Suprapubic skin (tissue), 4 donors: ENCODE results near the gene PPP2R5B. TPM values are rescaled to one million over a fixed set of nuclear protein-coding genes. Genes with fewer than 3 reads are reported as not detected.

Source experiments
- DNase-seq, 2 donors: peaks; one replicate each; pipeline ENCODE4 v3.0.0-alpha.2; 2019; ENCODE audit warnings: low spot score in 2 of 2
- H3K27ac ChIP-seq: fragments of 200-600 bp; sonication (generic); one replicate; pipeline ENCODE4 v1.5.1; 2019
- H3K27me3 ChIP-seq: fragments of 200-600 bp; sonication (generic); one replicate; pipeline ENCODE4 v1.5.1; 2019
- H3K36me3 ChIP-seq: fragments of 200-600 bp; sonication (generic); one replicate; pipeline ENCODE4 v1.5.1; 2019
- H3K4me1 ChIP-seq: fragments of 200-600 bp; sonication (generic); one replicate; pipeline ENCODE4 v1.5.1; 2019
- H3K4me3 ChIP-seq: fragments of 200-600 bp; sonication (generic); one replicate; pipeline ENCODE4 v1.5.1; 2019; ENCODE audit warnings: mild to moderate bottlenecking
- H3K9me3 ChIP-seq: fragments of 200-600 bp; sonication (generic); one replicate; pipeline ENCODE4 v1.5.1; 2019
- EP300 ChIP-seq: sonication (generic); formaldehyde crosslinking; IDR thresholded peaks from one replicate; pipeline ENCODE4 v1.6.1; 2017; ENCODE audit warnings: antibody characterized with exemption
- POLR2A ChIP-seq, 2 donors: fragments of 450-650 bp; IDR thresholded peaks; one replicate each; pipeline ENCODE4 v1.6.1; 2017; ENCODE audit warnings: antibody characterized with exemption in 2 of 2, mild to moderate bottlenecking in 2 of 2, moderate library complexity in 2 of 2
- POLR2AphosphoS5 ChIP-seq, 3 donors: sonication (generic); formaldehyde crosslinking; IDR thresholded peaks; one replicate each; pipeline ENCODE4 v1.6.1; 2017; ENCODE audit warnings: antibody characterized with exemption in 3 of 3
- WGBS: methylation state at CpG from one replicate; pipeline ENCODE4 v1.1.5; 2018; 5-methylcytosine and 5-hydroxymethylcytosine counted together
- total RNA-seq, 4 donors: library from RNA; depleted of rRNA; stranded (reverse); fragments of >200 nt; gene quantifications; one replicate each; pipeline ENCODE4 v1.1.0, GENCODE V29; 2016
- TF ChIP-seq, protein P1 (sequence below), 2 donors: fragments of 200-600 bp in 1 of 2; fragments of 450-650 bp in 1 of 2; sonication (generic) in 1 of 2; IDR thresholded peaks; one replicate each; pipeline ENCODE4 v1.5.1; 2016 to 2019; ENCODE audit warnings: antibody characterized with exemption in 2 of 2, mild to moderate bottlenecking in 1 of 2, moderate library complexity in 1 of 2

Gene PPP2R5B
- total RNA-seq, 4 donors from 2014 or later: 20.1 to 38.3 (median 27.3) TPM

DNA sequence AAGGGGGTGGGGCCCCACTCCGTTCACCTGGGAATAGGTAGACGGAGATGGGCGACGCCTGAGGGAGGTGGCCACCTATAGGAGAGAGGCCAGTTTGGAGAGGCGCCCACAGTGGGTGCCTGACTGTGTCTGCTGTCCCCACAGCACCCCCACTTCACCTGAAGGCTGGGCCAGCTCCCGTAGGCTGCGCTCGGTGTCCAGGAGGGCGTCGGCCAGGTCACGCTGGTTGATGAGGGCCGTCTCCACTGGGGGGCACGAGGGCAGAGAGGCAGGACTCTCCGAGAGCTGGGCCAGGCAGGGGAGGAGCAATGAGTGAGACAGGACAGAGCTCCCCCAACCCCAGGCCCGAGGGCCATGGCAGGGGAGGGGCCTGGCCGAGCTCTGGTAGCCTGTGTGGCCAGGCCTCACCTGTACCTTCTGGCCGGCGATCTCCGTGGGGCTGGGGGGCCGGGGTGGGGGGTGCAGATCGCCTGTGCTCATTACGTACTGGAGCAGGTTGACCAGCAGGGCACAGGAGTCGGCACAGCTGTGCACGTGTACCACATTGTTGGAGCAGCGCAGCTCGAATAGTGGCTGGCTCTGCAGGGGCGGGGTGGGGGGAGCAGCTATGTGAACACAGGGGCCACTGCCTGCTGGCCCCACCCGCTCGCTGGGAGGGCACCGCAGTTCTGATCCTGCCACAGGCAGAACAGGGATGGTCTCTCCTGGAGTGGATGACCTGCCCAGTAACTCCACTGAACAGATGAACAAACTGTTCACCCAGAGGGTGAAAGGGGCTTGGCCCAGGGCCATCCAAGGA lies 22.2 kb upstream of the PPP2R5B start:
- no peak for DNase-seq
- H3K27me3 ChIP-seq: no peaks in the 10 kb centered on the region
- WGBS: 80% methylated on average over 13 of the region's 30 CpGs
- TF ChIP-seq POLR2A (IDR thresholded peaks at IDR 0.05): no peak
- TF ChIP-seq POLR2AphosphoS5 (IDR thresholded peaks at IDR 0.05): no peak
- TF ChIP-seq EP300: no peak
- TF ChIP-seq, protein P1, sequence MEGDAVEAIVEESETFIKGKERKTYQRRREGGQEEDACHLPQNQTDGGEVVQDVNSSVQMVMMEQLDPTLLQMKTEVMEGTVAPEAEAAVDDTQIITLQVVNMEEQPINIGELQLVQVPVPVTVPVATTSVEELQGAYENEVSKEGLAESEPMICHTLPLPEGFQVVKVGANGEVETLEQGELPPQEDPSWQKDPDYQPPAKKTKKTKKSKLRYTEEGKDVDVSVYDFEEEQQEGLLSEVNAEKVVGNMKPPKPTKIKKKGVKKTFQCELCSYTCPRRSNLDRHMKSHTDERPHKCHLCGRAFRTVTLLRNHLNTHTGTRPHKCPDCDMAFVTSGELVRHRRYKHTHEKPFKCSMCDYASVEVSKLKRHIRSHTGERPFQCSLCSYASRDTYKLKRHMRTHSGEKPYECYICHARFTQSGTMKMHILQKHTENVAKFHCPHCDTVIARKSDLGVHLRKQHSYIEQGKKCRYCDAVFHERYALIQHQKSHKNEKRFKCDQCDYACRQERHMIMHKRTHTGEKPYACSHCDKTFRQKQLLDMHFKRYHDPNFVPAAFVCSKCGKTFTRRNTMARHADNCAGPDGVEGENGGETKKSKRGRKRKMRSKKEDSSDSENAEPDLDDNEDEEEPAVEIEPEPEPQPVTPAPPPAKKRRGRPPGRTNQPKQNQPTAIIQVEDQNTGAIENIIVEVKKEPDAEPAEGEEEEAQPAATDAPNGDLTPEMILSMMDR (IDR thresholded peaks at IDR 0.05): no peak
- H3K9me3 ChIP-seq: no peaks in the 10 kb centered on the region
- no peak overlapping the region for H3K4me3 ChIP-seq
- no peaks in the 10 kb centered on the region for H3K4me1 ChIP-seq
- peaks cover 95% of the 10 kb centered on the region for H3K36me3 ChIP-seq
- no peak overlapping the region for H3K27ac ChIP-seq

DNA sequence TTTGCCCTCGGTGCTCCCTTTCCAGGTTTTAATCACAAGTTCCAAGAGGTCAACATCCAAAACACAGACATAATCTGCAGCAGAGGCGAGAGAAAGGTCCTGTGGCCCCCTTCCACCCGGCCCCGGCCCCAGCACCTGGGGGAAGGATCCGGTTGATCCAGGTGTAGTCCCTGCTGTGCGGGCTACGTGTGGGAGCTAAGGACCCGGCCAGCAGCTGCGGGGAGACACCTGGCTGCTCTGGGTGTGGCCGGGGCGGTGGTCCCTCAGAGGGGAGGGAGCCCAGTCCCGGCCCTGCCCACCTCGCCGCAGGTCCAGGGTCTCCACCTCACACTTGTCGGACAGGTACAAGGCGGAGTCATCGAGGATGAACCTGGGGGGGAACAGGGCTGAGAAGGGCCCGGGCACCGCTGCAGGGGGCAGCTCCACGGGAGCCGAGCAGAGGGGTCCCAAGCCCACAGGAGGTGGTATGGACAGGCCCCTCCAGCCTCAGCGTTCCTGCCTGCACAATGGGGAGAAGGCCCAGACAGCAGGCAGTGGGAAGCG lies 21.1 kb upstream of the PPP2R5B start:
- H3K36me3 ChIP-seq: peaks cover 95% of the 10 kb centered on the region
- no peaks in the 10 kb centered on the region for H3K9me3 ChIP-seq
- no peak for DNase-seq
- WGBS: 94% methylated on average over 22 of the region's 23 CpGs
- H3K27ac ChIP-seq: no peak overlapping the region
- TF ChIP-seq, protein P1 (IDR thresholded peaks at IDR 0.05): no peak
- TF ChIP-seq POLR2AphosphoS5 (IDR thresholded peaks at IDR 0.05) (no peak), EP300 (no peak), POLR2A (IDR thresholded peaks at IDR 0.05) (no peak)
- H3K4me1 ChIP-seq: no peaks in the 10 kb centered on the region
- no peak overlapping the region for H3K4me3 ChIP-seq
- H3K27me3 ChIP-seq: no peaks in the 10 kb centered on the region

DNA sequence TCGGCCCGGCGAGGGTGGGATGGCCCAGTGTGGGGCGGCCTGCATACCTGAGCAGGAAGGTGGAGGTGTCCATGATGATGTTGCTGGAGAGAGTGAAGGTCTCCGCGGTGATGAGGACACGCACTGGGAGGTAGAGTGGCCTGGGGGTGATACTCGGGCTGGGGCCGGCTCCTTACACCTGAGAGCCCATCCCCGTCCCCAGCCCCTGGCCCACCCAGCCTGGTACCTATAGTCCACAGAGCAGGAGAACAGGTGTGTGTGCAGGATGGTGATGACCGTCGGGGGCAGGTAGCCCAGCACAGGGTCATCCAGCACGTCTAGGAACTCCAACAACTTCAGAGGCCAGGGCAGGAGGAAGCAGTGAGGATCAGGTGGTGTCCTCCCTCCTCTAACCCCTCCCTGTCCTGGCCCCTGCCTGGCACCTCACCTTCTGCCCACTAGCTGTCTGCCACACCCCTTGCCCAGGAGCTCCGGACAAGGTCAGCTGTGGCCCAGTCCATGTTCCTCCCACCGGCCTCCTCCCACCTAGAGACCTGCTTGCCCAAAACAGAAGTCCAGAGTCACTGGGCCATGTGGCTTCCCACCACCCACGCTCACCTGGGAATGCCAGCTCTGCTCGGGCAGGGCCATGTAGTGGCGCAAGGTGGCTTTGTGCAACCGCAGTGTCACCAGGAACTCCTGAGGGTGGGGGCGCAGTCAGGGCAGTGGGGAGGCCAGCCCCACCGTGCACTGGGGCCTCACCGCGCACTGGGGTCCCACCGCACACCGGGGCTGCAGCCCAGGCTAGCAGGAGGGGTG lies 18.8 kb upstream of the PPP2R5B start:
- Histone ChIP-seq H3K27ac (no peak overlapping the region), H3K4me1 (no peaks in the 10 kb centered on the region), H3K36me3 (peaks cover 99% of the 10 kb centered on the region), H3K27me3 (no peaks in the 10 kb centered on the region), H3K4me3 (no peak overlapping the region), H3K9me3 (no peaks in the 10 kb centered on the region)
- whole genome bisulfite sequencing: 81% methylated on average over 8 of the region's 25 CpGs
- peak in 1 of 2 donors; percentile 62 for DNase-seq
- TF ChIP-seq, protein P1 (IDR thresholded peaks at IDR 0.05): no peak
- TF ChIP-seq POLR2AphosphoS5 (IDR thresholded peaks at IDR 0.05) (no peak), POLR2A (IDR thresholded peaks at IDR 0.05) (no peak), EP300 (no peak)

DNA sequence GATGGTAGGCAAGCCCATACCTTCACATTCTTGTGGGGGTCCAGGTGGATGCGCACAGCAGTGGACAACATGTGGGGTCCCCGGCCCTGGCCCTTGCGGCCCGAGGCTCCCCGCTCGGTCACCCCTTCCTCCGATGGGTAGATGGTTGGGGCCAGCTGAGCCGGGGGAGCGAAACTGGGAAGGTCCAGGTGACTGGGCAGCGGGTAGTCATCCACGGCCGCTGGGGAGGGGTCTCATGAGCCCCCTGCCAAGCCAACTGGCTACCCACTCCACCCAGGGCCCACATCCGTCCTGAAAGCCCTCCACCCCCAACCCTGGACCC lies 18.2 kb upstream of the PPP2R5B start:
- Histone ChIP-seq H3K9me3 (no peaks in the 10 kb centered on the region), H3K27ac (no peak overlapping the region), H3K36me3 (peaks cover 99% of the 10 kb centered on the region), H3K27me3 (no peaks in the 10 kb centered on the region), H3K4me3 (no peak overlapping the region), H3K4me1 (no peaks in the 10 kb centered on the region)
- 100% methylated on average over 1 of the region's 13 CpGs for WGBS
- peak in 1 of 2 donors; percentile 65 for DNase-seq
- TF ChIP-seq POLR2AphosphoS5 (IDR thresholded peaks at IDR 0.05) (no peak), EP300 (no peak), POLR2A (IDR thresholded peaks at IDR 0.05) (no peak)
- TF ChIP-seq, protein P1 (IDR thresholded peaks at IDR 0.05): no peak

DNA sequence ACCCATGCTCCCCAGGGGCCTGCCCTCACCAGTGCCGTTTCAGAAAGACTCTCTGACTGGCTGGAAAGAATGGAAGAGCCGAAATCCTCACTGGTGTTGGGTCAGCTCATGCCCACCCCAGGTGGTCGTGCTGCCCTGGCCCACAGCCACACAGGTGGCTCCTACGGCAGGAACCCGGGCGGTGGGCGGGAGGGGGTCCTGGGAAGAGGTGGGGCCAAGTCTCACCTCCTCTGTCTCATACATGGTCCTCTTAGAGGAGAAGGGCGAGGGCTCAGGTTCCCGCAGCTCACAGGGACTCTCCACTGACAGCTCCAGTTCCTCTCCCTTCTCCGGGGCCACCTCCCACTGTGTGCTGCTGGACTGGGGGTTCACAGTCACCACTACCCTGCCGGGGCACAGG lies 15.7 kb upstream of the PPP2R5B start:
- H3K36me3 ChIP-seq: peaks cover 99% of the 10 kb centered on the region
- H3K4me1 ChIP-seq: no peaks in the 10 kb centered on the region
- H3K27ac ChIP-seq: no peak overlapping the region
- TF ChIP-seq, protein P1 (IDR thresholded peaks at IDR 0.05): no peak
- TF ChIP-seq POLR2AphosphoS5 (IDR thresholded peaks at IDR 0.05): no peak
- TF ChIP-seq POLR2A (IDR thresholded peaks at IDR 0.05): no peak
- TF ChIP-seq EP300: no peak
- 83% methylated on average over 7 of the region's 11 CpGs for WGBS
- H3K4me3 ChIP-seq: no peak overlapping the region
- no peaks in the 10 kb centered on the region for H3K27me3 ChIP-seq
- DNase-seq: no peak
- H3K9me3 ChIP-seq: no peaks in the 10 kb centered on the region
